SKM-1 treated with dmso at 0.1 percent for 144 hours (cell line): ENCODE measurements around the gene RPL18.
"Not testable (repeated sequence)": the region's sequence is repeated elsewhere in the genome, so short reads cannot be mapped to it uniquely, and the experiment has no call there.

Experiments
- DNase-seq: peaks from one replicate; lab custom pipeline; 2025; ENCODE audit not compliant: unreplicated experiment; lab: John Stamatoyannopoulos, UW

The RPL18 gene

DNA sequence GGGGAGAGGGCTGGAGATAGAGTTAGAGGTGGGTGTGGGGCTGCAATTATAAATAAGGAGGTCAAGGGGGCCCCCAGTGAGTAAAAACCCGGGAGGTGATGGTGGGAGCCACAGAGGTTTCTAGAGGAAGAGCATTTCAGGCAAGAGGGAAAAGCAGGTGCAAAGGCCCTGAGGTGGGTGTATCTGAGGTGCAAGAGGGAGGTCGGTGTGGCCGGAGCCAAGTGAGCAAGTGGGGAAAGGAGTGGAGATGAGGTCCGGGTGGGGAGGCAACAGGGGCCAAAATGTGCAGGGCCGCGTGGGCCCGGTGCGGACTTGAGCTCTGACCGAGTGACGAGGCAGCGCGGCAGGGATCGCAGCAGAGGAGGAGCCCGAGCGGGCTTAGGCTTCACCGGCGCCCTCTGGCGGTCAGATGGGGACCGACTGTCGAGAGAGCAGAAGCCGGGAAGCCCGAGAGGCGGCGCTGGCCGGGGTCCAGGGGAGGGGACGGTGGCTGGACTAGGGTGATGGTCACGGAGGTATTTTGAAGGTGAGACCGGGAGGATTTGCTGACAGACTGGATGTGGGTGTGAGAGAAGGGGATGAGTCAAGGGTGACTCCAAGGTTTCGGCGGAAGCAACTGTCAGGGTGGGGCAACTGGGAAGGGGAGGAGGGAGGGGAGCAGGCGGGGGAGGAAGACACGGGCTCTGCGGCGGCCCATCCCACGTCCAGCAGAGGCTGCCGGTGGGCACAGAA is 30.1 kb downstream of the RPL18 start:
- DNase-seq = peak; percentile 31

DNA sequence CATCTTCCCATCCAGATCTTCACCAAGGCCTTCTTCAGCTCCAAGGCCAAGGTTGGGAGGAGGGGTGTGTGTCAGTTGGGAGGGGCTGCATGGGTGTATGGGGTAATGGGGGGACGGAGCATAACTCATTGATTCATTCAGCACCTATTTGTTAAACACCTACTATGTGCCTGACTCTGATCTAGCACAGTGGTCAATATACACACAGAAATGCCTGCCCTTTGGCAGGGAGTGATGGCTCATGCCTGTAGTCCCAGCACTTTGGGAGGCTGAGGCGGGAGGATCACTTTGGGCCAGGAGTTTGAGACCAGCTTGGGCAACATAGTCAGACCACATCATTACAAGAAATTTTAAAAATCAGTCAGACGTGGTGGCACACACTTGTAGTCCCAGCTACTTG is 31.6 kb downstream of the RPL18 start:
- DNase-seq = no peak

DNA sequence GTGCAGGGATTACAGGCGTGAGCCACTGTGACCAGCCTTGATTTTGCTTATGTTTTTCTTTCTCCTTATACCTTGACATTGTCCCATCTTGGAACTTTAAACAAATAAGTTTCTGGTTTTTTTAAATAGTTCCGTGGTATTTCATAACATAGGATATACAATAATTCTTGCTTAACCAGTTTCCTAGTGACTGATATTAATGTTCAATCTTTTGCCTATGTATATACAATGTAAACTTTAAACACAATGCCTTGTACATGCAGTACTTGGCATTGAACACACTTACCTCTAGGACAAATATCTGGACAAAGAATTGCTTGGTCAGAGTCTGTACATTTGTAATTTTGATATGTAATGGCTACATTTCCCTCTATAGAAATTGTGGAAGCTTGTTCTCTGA is 36.8 kb downstream of the RPL18 start:
- no peak for DNase-seq

DNA sequence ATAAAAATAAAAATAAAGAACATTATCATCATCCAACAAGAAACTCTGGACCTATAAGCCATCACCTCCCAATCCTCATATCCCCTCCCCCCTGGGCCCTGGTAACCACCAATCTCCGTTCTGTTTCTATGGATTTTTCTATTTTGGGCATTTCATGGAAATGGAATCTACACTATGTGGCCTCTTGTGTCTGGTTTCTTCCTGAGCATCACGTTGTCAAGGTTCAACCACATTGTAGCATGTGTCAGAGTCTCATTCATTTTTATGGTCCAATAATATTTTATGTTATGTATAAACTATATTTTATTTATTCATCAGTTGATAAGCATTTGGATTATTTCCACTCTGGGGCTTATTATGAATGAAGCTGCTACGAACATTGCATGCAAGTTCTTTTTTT is 40.1 kb downstream of the RPL18 start:
- DNase-seq = no peak

DNA sequence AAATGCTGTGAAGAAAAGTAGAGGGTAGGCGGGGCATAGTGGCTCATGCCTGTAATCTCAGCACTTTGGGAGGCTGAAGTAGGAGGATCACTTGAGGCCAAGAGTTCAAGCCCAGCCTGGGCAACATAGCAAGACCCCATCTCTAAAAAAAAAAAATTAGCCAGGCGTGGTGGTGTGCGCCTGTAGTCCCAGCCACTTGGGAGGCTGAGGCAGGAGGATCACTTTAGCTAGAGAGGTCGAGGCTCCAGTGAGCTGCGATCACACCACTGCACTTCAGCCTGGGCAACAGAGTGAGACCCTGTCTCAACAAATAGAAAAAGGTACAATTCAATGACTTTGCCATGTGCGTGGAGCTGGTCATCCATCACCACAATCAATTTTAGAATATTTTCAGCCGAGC is 41.1 kb downstream of the RPL18 start:
- not testable (repeated sequence) for DNase-seq

DNA sequence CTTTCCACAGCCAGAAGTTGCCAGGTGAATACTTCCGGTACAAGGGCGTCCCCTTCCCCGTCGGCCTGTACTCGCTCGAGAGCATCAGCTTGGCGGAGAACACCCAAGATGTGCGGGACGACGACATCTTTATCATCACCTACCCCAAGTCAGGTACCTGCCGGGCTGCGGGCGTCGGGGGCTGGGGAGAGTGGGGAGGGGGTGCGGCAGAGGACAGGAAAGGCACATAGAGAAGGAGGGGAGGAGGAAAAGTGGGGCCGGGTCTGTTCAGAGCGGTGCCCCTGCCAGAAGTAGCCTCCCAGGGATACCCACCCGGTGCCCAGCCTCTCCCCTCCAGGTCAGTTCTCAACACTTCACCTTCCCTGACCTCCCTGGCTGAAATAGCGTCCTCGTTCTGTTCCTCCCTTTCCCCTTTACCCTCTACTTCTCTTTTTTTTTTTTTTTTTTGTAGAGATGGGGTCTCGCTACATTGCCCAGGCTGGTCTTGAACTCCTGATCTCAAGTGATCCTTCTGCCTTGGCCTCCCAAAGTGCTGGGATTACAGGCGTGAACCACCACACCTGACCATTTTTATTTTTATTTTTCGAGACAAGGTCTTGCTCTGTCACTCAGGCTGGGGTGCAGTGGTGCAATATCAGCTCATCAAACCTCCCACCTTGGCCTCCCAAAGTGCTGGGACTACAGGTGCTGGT is 42.9 kb downstream of the RPL18 start:
- no peak for DNase-seq

DNA sequence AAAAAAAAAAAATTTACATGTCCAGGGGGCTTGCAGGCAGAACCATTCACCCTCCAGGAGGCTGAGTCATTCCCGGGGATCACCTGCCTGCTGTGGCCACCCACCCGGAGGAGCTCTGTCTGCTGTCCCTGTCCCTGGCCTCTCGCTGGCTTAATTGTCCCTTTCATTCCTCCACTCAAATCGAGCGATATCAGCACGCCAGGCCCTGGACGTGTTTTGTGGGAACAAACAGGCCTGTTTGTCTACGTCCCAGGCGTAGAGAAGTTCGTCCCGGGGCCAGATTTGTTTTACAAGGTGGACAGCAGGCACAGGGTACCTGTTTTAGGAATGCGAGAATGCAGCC is 45.8 kb downstream of the RPL18 start:
- no peak for DNase-seq

DNA sequence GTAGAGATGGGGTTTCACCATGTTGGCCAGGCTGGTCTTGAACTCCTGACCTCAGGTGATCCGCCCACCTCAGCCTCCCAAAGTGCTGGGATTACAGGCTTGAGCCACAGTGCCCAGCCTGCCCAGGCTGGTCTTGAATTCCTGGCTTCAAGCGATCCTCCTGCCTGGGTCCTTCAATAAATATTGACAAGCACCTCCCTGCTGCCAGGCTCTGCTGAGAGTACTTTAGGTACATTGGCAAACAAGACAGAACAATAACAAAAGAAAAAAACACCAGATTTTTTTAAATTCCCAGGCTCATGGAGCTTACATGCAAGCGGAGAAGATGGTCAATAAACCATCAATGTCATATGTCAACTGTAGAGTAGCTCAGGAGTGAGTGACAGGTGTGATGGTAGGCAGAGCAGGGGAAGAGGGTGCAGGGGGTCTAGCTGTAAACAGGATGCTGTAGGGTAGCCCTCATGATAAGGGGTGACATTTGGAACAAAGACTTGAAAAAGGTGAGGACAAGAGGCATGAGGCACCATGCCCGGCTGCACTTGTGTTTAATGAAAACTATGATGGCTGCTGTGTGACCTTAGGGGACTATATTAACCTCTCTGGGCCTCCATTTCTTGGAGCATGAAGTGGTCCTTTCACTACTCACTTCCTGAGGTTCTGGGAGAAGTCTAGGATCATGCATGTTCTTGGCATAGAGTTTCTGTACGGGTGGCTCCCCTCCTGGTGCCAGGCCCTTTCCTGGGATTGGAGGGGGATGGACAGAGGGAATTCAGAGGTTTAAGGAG is 47.4 kb downstream of the RPL18 start:
- DNase-seq = no peak

DNA sequence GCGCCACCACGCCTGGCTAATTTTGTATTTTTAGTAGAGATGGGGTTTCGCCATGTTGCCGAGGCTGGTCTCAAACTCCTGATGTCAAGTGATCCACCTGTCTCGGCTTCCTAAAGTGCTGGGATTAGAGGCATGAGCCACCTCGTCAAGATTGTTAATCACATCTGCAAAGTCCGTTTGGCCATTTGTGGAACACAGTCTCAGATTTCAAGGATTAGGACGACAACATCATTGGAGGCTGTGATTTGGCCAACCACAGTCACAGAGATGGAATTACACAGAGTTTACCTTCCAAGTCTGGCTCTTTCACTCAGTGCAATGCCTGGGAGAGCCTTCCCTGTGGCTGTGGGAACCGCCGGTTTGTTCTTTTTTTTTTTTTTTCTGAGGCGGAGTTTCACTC is 49.2 kb downstream of the RPL18 start:
- no peak for DNase-seq

DNA sequence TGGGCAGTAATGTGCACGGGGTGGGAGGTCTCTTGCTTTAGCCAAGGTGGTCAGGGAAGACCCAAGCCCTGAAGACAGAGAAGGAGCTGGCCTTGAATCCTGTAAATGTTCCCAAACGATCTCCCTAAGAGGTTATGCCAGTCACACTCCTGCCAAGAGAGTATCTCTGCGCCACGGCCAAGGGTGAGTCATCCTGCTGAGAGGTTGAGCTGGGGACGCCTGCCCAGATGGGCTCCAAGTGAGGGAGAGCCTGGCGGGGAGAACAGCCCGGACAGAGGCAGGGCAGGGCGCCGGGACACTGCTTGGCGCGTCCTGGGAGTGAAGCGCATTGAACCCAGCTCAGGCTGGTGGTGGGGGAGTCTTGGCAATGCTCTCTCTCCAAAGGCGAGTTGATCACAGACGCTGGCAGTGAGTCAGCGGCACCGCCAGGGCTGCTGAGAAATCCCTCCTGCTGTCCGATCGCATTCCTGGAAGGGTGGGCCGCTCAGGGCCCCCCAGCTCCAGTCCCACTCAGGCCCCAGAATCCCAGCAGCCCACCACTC is 50.6 kb downstream of the RPL18 start:
- DNase-seq = no peak
